ENCODE measurements around the gene VIT.

DNA sequence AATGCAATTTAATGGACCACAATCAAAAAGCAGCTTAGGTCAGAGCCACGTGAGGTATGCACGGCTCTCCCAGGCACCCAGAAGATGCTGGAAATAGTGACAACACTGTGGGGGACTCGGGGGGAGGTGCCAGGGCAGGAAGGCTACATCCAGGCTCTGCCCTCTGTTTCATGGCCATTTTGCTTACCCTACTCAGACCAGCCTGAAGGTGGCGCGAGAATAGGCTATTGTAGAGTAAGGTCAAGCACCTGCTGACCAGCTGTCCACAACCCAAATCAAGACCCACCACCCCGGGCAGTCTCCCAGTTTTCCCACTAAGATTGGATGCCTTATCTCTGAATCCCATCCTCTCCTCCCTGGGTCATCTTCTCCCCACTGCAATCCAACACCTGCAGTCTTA, 115.7 kb downstream of the VIT start:
- TF ChIP-seq CTCF (IDR thresholded peaks at IDR 0.05) (no peak), POLR2A (IDR thresholded peaks at IDR 0.05) (no peak), POLR2AphosphoS5 (IDR thresholded peaks at IDR 0.05; ENCODE audit: insufficient read depth in 1 of 2, low read depth in 1 of 2) (no peak)
